GM12874 (cell line): Measurements from ENCODE around the gene SMG7.

ENCODE experiments used
- CTCF ChIP-seq: IDR thresholded peaks from 2 replicates; pipeline ENCODE4 v1.5.1; 2011; ENCODE audit warnings: low read depth, mild to moderate bottlenecking, control low read depth, low read length, moderate library complexity; ENCODE audit not compliant: insufficient read depth

The SMG7 gene

DNA sequence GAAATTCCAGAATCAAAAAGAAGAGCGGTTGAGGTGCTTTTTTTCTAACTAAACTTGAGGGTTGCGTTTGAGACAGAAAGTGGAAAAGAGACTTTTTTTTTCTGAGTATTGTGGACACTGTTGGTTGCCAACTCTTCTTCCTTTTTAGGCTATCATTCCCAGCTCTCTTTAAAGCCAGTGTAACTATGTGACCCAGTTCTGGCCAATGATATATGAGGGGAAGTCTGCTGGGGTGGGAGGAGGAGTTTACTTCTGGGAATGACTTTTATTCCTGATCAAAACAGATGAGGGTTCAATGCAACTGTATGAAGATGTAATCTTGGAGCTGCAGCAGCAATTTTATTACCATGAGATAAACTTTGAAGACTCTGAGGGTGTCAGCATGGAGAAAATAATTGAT is 36.8 kb upstream of the SMG7 start:
- no peak for TF ChIP-seq CTCF

- no peak for TF ChIP-seq CTCF
Observed at GRCh38 chr1:183438060-183438459, 34.2 kb upstream of the SMG7 start.

DNA sequence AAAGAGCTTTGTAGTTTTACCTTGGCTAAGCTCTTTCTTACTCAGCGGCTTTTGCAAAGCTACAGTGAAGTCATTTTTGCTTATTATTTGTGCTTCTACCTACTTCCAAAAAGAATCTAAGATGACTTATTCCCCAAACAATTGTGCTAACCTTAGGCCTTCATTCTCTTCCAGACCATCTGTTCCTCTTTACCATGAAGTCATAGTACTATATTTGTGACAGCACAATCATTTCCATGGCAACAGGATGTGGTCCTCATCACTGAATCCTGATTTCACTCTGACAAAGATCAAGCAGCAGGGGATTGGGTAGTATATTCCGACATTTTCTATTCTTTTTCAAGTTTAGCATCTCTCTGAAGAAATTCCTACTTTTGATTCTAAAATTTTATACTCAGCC is 29.3 kb upstream of the SMG7 start:
- TF ChIP-seq CTCF: no peak

GRCh38 chr1:183443466-183443865 is 28.8 kb upstream of the SMG7 start:
- no peak for TF ChIP-seq CTCF

DNA sequence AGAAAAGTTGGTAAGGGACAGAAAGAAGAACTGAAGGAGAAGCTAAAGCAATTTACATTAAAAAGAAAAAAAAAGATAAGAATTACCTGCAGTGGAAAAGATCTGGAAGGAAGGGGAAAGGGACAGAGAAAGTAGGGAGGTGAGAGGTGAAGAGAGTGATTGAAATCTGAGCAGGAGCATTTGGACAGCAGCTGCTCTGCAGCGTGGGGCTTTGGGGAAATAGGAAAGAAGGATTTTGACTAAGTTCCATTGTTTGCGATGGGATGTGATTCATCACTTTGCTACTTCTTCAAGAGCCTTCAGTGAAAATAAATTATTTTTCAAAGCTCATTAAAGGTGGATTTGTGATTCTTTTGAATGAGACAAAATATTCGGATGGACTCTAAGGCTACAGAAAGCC is 28.1 kb upstream of the SMG7 start:
- no peak for TF ChIP-seq CTCF

GRCh38 chr1:183449223-183449770 is 23.0 kb upstream of the SMG7 start:
- no peak for TF ChIP-seq CTCF

DNA sequence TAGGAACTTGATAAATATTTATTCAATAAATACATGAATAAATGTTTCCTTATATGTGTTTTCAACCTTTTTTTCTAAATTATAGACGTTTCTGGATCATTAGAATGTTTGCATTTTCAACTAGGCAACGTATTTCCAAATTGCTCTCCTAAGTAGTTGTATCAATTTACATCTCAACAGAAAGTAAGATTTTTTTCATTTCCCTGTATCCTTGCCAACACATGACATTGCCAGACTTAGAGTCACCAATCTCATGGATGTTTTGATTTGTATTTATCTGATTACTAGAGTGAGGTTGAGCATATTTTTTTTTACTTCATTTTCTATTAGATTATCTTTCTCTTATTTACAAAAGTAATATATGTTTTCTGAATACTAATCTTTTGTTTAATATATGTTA is 22.2 kb upstream of the SMG7 start:
- no peak for TF ChIP-seq CTCF
